ENCODE measurements around the gene DEFB113.
A peak's percentile ranks its signal among the peaks of the same experiment; 100 is the strongest.
"Not testable (repeated sequence)": the region's sequence is repeated elsewhere in the genome, so short reads cannot be mapped to it uniquely, and the experiment has no call there.

Gene DEFB113, protein sequence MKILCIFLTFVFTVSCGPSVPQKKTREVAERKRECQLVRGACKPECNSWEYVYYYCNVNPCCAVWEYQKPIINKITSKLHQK

DNA sequence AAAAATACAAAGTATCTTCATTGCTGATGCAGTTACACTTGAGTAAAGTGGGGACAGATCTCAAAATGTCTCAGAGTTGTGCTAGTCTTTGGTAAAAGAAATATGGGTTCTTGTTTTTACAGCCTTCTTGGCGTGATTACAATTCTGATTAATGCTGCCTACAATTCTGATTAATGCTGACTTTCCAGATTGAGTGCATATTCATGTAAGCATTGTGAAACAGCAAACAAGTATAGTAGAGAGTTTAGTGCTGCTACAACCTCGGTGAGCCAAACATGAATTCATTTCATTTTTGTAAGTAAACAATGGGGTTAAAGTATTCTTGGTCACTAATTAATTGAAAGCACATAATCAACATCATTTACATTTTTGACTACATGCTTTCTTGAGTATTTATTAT lies at the start of gene DEFB113:
DEFB113 (minus strand) TSS at position 21 of the 400 bp plus-strand sequence; CDS start at position 21, 0 bp downstream.
- DNase-seq, result no peak

GRCh38 chr6:50007819-50008218 lies 38.4 kb upstream of the DEFB113 start:
- DNase-seq, result peak; percentile 12

DNA sequence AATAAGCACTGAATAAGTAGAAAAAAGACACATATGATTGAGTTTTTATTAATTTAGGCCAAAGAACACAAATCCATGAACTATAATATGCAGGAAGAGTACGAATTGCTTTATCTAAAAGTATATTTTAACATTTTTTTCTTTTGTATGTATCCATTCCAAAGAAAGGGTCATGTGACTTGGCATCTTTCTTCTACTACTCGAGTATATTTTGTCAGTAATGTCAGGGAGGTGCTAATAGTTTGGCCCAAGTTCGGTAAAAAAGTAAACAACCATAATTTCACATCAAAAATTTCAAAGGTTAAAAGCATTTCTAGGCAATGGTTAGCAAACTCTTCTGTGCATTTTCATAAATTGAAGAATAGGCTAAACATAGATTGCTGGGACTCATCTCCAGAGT lies 33.7 kb upstream of the DEFB113 start:
- no peak for DNase-seq

DNA sequence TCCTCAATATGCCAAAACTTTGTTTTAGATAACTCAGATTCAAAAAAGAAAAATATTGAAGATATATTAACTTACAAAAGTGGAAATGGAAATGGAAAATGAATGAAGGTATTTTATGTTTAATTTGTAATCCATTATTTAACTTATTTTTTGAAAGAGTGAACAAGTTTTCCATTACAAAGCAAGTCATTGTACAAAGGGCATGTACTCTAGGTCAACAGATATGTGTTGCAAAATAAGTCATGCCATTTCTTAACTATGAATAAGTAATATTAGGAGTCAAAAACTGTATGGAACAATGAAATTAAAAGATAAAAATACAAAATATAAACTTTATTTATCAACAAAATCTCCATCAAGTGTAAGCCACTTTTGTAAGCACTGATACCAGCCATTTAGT lies 25.9 kb upstream of the DEFB113 start:
- no peak for DNase-seq

GRCh38 chr6:49988900-49989299 lies 19.5 kb upstream of the DEFB113 start:
- no peak for DNase-seq

- no peak for DNase-seq
These were observed 18.3 kb upstream of the DEFB113 start for GRCh38 chr6:49987749-49988148.

DNA sequence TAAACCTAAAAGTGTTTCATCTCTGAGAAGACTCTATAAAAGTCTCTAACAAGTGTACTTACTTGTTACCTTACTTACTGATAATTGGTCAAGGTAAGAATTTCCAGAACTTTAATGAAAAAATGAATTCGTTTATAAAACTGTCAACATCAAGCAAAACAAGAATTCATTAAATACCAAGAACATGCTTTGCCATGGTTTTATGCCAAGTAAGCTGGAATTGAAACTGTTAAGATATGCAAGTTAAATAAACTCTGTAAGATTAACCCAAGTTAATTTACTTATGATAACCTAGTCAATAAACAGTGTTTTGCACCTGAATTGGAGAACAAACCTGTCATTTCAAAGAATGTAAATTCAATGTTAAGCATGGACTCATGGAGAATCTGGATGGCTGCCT lies 17.1 kb upstream of the DEFB113 start:
- DNase-seq, result no peak

DNA sequence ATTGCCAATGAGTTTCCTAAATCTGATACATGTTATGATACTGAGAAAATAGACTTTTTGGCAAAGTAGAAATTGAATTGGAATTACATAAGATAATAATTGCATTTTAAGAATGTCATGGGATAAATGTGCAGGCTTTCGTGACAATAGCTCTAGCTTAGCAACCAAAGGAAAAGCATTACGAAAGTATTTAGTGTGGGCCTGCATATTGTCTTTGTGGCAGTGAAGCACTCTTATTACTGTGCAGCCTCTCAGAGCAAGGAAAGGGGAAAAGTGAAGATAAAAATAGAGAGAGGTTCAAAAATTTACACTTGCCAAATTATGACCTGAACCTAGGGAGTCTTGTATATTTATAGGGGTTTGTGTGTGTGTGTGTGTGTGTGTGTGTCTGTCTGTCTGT lies 12.6 kb upstream of the DEFB113 start:
- DNase-seq, result no peak

GRCh38 chr6:49980898-49981297 lies 11.5 kb upstream of the DEFB113 start:
- DNase-seq, result no peak

DNA sequence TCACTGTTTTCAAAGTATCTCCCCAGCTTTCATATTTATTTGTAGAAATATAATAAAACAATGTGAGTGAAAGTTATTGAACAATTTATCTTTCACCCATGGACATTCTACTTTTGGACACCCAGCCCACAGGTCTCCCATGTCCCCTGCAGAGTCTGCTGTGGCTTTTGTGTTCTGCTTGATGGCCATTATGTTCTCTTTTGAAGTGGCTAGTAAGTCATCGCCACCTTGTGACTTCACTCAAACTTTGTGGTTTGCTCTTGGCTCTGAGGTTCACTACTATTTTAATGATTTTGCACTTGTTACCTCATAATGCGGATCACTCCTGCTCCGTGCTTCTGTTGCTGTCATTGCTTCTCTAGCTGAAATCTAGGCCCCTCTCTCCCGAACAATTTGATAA lies 10.2 kb upstream of the DEFB113 start:
- DNase-seq, result no peak

DNA sequence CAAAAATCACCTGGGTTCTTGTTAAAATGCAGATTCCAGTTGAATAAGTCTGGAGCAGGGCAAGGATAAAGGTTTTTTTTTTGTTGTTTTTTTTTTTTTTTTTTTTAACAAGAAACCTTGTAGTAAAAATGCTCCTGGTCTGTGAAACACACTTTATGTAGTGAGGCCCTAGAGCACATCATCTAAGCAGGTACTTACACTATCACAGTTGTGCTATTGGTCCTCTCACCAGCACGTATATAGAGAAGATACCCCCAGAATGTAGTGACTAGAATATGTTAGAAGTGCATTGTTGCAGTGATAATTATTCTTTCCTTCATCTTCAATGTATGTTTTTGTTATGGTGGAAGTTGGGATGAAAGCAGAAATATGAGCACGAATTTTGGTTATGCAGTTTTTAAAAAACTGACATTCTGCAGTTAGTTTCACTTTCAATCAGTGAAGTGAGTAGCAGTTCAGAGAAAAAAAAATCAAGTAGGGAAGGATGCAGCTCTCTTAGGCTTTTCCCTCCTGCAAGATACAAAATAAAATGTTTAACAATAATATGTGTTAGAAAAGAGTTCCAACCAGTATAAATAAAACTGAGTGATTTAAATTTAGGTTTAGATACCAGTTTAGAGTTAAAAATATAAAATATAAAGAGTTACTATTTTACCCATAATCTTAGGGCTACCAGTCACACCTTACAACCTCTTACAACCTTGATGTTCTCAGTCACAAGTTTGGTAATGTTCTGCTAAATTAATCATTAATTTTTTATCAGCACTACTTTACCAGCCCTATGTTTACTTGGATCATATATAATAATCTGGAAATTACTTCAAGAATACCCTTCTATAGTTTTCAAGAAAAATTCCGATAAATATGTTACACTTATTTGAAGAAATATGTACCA lies 9.2 kb upstream of the DEFB113 start:
- no peak for DNase-seq

DNA sequence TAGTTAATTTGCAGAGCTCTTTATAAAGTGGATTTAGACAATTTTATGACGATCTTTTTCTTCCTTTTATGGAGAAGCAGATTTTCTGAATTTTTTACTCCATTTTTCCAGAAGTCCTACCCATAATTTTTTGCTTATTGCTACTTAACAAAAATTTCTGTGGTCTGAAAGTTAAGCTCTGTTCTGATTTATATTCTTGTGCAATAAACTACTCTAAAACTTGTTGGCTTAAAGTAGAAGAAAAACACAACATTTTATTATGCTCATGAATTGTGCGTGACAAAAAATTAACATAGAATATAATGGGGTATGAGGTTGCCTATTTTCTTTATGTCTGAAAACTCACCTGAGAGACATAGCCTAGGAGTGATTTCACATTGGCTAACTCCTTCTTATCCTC lies 2.6 kb downstream of the DEFB113 start:
- no peak for DNase-seq

GRCh38 chr6:49966334-49966733 lies 3.1 kb downstream of the DEFB113 start:
- no peak for DNase-seq

DNA sequence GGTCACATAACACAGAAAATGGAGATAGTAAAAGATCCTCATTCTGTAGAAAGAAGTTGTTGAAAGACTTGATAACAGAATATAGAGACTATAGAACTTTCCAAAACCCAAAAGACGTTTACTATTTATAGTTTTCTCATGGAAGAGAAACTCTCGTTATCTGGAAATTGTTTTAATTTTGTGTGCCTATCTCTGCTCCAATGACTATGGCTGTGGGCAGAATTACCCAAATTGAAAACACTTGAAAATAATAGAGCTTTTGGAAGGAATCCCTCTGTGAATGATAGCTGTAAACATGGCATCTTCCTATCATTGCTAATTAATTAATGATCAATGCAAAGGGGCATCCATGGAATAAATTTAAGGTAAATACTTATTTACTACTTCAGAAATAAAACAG lies 5.4 kb downstream of the DEFB113 start, which contains the start of gene DEFB114:
DEFB114 (minus strand) TSS at position 101 of the 400 bp plus-strand sequence; CDS start at position 42, 59 bp downstream.
- DNase-seq, result no peak

GRCh38 chr6:49958180-49958579 lies 11.2 kb downstream of the DEFB113 start:
- DNase-seq, result no peak

GRCh38 chr6:49955847-49956246 lies 13.6 kb downstream of the DEFB113 start:
- DNase-seq, result no peak

GRCh38 chr6:49951926-49952325 lies 17.5 kb downstream of the DEFB113 start:
- no peak for DNase-seq

DNA sequence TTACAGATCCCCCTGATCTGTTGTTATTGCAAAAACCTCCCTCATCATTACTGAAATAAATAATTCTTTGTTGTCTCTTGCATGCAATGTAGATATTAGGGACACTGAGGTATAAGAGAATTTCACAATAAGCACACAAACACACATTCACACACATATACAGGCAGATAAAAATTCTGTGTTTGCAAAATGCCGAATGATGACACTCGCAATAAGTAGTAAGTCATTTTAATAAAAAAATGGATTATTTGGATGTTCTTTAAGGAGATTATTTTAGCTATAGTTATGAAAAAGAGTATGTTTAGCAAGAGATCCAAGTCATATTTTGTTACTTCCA lies 19.0 kb downstream of the DEFB113 start:
- no peak for DNase-seq

DNA sequence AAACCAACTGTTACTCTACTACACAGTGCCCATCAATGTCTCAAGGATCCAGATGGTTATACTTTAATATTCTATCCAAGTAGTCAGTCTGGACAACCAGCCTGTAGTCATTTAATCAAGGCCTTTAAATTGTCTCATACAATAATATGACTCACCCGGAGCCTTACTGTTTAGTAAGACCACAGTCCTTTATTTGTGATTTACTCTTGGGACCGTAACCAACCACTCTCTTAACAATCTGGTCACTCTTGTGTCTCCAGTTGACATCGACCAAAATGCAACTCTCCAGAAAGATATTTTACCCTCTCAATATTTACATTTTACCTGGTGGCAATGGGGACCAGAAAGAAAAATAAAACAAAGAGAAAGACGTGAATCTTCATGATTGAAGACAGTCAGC lies 20.4 kb downstream of the DEFB113 start:
- DNase-seq, result no peak

DNA sequence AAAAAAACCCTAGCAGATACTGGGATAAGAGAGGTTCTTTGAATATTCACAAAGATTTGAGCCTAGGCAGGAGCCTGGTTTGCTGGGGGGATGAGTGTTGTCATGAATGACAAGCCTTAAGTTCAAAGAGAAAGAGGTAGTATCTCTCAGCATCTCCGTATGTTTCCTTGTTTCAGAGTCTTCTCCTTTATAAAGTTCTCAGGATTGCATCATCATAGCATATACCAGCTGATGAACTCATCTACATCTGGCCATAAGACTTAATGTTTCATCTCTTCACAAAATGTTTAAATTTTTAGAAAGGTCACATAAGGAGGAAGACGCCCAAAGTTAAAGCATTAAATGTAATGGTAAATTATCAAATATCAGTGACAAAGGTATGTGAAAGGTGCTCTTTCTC lies 22.6 kb downstream of the DEFB113 start:
- no peak for DNase-seq

GRCh38 chr6:49944068-49944467 lies 25.4 kb downstream of the DEFB113 start:
- DNase-seq, result not testable (repeated sequence)

- no peak for DNase-seq
These were observed 29.4 kb downstream of the DEFB113 start for GRCh38 chr6:49939993-49940498.

GRCh38 chr6:49937811-49938210 lies 31.6 kb downstream of the DEFB113 start:
- DNase-seq, result no peak

- DNase-seq, result no peak
These were observed 32.4 kb downstream of the DEFB113 start for GRCh38 chr6:49937017-49937416.

DNA sequence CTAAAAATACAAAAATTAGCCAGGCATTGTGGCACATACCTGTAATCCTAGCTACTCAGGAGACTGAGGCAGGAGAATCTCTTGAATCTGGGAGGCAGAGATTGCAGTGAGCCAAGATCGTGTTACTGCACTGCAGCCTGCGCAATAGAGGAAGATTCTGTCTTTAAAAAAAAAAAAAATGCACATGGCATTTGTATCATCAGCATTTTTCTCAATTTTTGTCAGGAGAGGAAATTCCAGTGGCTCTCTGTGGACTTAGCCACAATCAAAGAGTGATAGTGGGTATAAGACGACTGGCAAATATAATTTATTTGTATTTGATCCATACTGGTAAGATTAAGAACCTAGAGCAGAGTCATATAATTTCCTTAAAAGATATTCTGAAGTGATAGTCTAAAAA lies 34.0 kb downstream of the DEFB113 start:
- DNase-seq, result no peak
